Fibroblast of villous mesenchyme (primary cell): ENCODE results near the gene ARAP3. TPM values are rescaled to one million over a fixed set of nuclear protein-coding genes. Genes with fewer than 3 reads are reported as not detected.

Experiments used
- DNase-seq: peaks from one replicate; pipeline ENCODE4 v3.0.0-alpha.2; 2010; ENCODE audit warnings: low read depth
- H3K4me3 ChIP-seq: 2 replicates; pipeline ENCODE4 v1.5.1; 2011; ENCODE audit warnings: low read depth, mild to moderate bottlenecking, low read length
- total RNA-seq: library from RNA; depleted of rRNA; stranded (reverse); fragments of >200 nt; gene quantifications from 2 replicates; pipeline ENCODE4 v1.2.3, GENCODE V29; 2012
- TF ChIP-seq, protein P1 (sequence below): IDR thresholded peaks from 2 replicates; pipeline ENCODE4 v1.5.1; 2012; ENCODE audit warnings: low read depth, mild to moderate bottlenecking, low read length; ENCODE audit not compliant: insufficient read depth

The ARAP3 gene
- total RNA-seq, 1 donor: 5.6 TPM

DNA sequence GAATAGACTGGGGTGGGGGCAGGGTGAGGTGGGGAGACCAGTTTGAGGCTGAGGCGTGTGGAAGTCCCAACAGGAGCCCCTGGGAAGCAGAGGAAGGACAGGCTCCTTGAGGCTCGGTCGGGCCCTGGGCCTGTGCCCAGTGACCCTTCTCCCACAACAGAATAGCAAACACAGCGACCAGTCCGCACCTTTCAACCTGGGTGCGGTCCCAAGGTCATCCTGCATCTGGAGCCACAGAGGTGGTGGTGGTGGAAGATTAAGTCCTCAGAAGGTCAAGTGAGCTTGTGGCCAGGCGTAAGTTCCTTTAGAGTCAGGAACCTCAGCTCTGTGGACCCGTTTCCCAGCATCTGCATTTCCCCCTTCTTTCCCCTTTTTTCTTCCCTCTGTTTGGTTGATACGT lies 26.0 kb upstream of the ARAP3 start:
- TF ChIP-seq, protein P1, sequence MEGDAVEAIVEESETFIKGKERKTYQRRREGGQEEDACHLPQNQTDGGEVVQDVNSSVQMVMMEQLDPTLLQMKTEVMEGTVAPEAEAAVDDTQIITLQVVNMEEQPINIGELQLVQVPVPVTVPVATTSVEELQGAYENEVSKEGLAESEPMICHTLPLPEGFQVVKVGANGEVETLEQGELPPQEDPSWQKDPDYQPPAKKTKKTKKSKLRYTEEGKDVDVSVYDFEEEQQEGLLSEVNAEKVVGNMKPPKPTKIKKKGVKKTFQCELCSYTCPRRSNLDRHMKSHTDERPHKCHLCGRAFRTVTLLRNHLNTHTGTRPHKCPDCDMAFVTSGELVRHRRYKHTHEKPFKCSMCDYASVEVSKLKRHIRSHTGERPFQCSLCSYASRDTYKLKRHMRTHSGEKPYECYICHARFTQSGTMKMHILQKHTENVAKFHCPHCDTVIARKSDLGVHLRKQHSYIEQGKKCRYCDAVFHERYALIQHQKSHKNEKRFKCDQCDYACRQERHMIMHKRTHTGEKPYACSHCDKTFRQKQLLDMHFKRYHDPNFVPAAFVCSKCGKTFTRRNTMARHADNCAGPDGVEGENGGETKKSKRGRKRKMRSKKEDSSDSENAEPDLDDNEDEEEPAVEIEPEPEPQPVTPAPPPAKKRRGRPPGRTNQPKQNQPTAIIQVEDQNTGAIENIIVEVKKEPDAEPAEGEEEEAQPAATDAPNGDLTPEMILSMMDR: no peak
- no peak for DNase-seq
- no peak overlapping the region for H3K4me3 ChIP-seq

DNA sequence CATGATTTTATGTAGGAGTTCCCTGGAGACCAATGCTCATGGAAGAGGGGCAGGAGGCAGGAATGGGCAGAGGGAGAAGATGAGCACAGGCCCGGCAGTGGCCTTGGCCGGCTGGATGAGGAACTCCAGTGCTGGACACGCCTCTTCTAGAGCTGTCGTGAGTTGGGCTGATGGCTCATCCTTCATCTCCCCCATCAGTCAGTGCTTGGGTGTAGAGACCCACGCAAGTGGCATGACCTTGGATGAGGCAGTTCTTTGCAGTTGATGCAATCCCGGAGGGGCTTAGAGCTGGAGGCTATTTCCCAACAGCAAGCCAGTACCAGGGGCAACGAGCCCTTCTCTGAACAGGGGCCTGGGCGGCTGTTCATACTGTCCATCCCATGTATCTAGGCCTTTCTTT lies 25.5 kb upstream of the ARAP3 start:
- TF ChIP-seq, protein P1: no peak
- DNase-seq: no peak
- no peak overlapping the region for H3K4me3 ChIP-seq

DNA sequence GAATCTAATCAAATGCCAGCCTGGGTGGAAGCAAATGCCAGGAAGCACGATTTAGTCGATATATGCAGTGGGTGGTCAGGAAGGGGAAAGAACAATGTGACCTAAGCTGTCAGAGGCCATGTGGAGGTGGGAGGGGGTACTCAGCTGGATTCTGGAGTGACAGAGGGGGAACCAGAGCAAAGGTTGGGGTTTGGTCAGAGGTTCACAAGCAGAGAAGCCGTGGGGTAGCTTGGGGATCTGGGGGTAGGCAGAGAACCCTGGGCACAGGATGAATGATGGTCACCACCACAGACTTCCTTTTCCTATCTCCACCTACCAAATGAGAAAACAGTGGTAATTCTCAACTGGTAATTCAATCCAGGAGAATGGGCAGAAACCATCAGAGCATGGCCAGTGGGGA lies 24.1 kb upstream of the ARAP3 start:
- TF ChIP-seq, protein P1: no peak
- DNase-seq: no peak
- H3K4me3 ChIP-seq: no peak overlapping the region

DNA sequence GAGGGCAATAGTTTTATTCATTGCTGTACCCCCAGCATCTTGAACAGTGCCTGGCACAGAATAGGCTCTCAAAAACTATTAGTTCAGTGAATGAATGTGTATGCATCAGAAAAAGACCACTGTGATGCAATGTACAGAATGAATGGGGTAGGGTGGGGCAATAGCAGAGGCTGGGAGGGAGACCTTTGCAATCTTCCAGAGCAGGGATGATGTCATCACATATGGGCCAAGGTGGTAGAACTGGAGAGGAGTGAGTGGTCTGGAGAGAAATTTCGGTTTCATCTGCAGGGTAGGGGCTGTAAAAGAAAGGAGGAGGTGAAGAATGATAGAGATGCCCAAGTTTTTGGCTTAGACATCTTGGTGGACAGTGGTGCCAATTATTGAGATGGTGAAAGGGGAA lies 23.4 kb upstream of the ARAP3 start:
- no peak for DNase-seq
- TF ChIP-seq, protein P1: no peak
- no peak overlapping the region for H3K4me3 ChIP-seq

GRCh38 chr5:141704782-141705297 lies 22.8 kb upstream of the ARAP3 start:
- no peak overlapping the region for H3K4me3 ChIP-seq
- TF ChIP-seq, protein P1: no peak
- DNase-seq: no peak

DNA sequence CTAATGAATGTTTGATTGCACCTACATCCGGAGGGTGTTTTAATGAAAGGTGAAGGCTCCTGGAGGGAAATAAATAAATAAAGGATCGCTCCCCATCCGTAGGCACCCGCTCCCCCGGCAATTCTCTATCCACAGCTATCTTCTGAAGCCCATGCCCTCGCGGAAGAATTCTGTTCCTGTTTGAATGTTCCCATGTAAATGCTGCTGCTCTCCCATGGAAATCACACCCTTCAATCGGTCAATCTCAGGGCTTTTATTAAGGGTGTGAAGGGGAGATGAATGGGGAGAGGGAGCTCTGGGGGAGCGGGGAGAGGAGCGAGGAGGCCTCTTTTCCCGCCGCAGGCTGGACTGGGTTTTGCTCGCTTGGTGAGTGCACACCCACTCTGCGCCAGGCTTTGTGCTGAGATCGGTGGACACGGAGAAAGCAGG lies 21.1 kb upstream of the ARAP3 start:
- TF ChIP-seq, protein P1: no peak
- peak overlapping the region; percentile 56 for H3K4me3 ChIP-seq
- no peak for DNase-seq
